ENCODE results near the gene SNHG17.

DNA sequence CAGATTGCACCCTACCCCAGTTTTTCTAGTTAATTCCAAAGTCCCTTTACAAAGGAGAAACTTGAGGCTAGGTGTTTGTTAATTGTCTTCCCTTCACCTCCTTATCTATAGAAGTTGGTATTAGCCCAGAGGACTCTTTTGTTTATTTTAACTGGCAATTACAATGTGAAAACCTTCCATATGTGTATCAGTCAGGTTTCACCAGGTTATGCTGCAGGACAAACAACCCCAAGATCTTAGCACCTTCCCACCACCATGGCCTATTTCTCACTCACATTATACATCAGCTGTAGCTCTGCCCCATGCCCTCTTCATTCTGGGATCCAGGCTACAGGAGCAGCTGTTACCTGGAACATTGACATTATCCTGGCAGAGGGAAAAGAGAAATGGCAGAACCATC is 31.1 kb downstream of the SNHG17 start:
- no peak for TF ChIP-seq EZH2 (IDR thresholded peaks at IDR 0.05; ENCODE audit: borderline replicate concordance, insufficient read depth, low read depth, low read length, poor library complexity, severe bottlenecking)
- TF ChIP-seq, protein P1, sequence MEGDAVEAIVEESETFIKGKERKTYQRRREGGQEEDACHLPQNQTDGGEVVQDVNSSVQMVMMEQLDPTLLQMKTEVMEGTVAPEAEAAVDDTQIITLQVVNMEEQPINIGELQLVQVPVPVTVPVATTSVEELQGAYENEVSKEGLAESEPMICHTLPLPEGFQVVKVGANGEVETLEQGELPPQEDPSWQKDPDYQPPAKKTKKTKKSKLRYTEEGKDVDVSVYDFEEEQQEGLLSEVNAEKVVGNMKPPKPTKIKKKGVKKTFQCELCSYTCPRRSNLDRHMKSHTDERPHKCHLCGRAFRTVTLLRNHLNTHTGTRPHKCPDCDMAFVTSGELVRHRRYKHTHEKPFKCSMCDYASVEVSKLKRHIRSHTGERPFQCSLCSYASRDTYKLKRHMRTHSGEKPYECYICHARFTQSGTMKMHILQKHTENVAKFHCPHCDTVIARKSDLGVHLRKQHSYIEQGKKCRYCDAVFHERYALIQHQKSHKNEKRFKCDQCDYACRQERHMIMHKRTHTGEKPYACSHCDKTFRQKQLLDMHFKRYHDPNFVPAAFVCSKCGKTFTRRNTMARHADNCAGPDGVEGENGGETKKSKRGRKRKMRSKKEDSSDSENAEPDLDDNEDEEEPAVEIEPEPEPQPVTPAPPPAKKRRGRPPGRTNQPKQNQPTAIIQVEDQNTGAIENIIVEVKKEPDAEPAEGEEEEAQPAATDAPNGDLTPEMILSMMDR (IDR thresholded peaks at IDR 0.05): no peak

Measured in B cell (primary cell).